Measurements from ENCODE around the gene CLTCL1.

DNA sequence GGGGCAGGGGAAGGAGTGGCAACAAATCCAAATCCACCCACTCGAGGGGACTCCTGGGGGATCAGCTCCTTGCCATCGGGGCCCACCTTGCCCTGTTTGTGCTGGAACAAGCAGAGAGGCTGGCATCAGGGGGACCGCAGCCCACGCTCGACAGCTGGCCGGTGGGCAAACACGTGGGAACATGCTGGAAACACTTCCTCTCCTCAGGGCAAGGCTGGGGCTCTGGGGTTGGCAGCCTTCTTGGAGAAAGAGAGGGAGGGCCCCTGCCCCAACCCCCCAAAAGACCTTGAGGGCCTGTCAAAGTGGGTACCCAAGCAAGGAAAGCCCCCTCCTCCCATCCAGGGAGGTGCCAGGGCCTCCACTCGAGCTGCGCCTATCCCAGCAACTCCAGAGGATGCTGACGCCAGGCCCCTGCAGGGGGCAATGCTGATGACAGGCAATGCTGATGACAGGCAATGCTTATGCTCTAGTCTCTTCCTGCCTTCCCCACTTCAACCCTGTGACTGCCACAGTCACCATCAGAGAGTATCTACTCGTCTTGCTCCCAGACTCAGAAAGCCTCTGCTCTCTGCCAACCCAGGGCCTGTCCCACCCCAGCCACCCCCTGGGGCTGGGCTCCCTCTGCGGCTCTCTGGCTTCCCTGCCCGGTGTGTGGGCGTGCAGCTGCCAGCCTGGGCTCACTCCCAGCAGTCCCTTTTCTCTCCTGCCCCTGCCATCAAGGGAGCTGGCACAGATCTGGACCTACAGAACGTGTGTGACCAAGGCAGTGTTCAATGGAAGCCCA lies 153.1 kb downstream of the CLTCL1 start:
- no peak for TF ChIP-seq POLR2A (IDR thresholded peaks at IDR 0.05)
- TF ChIP-seq, protein P1, sequence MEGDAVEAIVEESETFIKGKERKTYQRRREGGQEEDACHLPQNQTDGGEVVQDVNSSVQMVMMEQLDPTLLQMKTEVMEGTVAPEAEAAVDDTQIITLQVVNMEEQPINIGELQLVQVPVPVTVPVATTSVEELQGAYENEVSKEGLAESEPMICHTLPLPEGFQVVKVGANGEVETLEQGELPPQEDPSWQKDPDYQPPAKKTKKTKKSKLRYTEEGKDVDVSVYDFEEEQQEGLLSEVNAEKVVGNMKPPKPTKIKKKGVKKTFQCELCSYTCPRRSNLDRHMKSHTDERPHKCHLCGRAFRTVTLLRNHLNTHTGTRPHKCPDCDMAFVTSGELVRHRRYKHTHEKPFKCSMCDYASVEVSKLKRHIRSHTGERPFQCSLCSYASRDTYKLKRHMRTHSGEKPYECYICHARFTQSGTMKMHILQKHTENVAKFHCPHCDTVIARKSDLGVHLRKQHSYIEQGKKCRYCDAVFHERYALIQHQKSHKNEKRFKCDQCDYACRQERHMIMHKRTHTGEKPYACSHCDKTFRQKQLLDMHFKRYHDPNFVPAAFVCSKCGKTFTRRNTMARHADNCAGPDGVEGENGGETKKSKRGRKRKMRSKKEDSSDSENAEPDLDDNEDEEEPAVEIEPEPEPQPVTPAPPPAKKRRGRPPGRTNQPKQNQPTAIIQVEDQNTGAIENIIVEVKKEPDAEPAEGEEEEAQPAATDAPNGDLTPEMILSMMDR (IDR thresholded peaks at IDR 0.05): no peak
